Left renal cortex interstitium (tissue), 4 donors: ENCODE results near the gene SH3BP5. TPM values are rescaled to one million over a fixed set of nuclear protein-coding genes. Genes with fewer than 3 reads are reported as not detected.

Experiments
- DNase-seq, 4 donors: peaks; one replicate each; pipeline ENCODE4 v3.0.0-alpha.2; 2013; ENCODE audit warnings: low read depth in 4 of 4, low spot score in 2 of 4, missing footprints in 1 of 4
- polyA plus RNA-seq, 4 donors: library from polyadenylated mRNA; unstranded; fragments of 120-200 nt; gene quantifications; one replicate each; pipeline ENCODE4 v1.2.1, GENCODE V29; 2013; ENCODE audit not compliant: insufficient read length in 4 of 4

Gene SH3BP5
- polyA plus RNA-seq, 4 donors: 46.0 to 64.4 (median 57.5) TPM

GRCh38 chr3:15326673-15327072, 5.7 kb downstream of the SH3BP5 start:
- no peak for DNase-seq

GRCh38 chr3:15326037-15326436, 6.3 kb downstream of the SH3BP5 start:
- DNase-seq: no peak

DNA sequence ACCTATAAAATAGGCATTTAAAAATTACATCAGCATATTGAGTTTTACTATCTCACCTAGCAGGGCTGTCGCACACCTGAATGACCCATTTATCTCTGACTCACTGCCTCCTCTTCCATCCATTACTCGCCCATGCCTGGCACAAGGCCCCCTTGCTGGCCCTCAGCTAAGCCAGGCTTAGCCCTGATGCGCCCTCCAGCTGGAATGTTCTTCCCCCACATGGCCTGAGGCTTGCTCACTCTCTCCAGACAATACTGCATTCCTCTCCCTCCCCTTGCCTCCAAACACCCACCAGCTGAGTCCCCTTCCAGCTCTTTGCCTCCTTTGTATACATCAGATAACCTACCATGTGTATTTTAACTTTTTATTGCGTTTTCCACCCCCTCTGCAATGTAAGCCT, 7.2 kb downstream of the SH3BP5 start:
- DNase-seq: no peak

DNA sequence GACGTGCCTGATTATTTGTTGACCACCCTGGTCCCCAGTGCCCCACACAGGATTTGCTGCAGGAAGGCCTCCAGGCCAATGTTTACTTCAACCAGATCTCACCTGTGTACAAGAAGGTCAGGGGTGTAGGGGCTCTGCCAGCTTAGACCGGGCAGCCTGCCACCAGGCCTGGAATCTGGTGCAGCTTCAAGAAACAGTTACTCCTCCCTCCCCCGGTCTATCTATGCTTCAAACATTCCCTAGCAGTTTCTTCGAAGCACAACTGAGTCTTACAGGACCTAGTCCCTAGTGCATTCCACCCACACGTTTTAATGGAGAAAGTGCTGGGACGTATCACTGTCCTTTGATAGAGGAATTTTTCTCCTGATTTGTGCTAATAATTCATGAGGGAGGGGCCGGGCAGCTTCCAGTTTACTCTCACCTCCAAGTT, 8.0 kb downstream of the SH3BP5 start:
- DNase-seq: no peak

GRCh38 chr3:15323063-15323462, 9.3 kb downstream of the SH3BP5 start:
- DNase-seq: no peak

- DNase-seq: no peak
These were observed 11.0 kb downstream of the SH3BP5 start for GRCh38 chr3:15321349-15321748.

- DNase-seq: no peak
These were observed 12.8 kb downstream of the SH3BP5 start for GRCh38 chr3:15319575-15319974.

DNA sequence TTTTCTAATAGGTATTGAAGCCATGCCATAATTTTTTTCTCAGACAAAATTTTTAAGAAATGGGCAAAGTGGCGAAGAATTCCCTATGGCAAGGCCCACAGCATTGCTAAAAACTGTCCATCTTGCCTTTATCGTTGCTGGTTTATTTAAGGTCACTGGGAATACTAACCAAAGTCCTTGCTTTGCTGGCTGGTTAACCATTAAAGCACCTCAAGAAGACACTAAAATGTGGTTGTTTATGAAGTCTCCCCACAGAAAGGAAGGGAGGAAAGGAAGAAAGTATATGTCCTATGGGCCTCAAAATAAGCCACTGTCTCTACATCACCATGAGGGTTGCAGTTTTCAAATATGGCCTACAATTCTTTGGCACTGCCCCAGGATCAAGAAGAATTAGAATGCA, 13.2 kb downstream of the SH3BP5 start:
- DNase-seq: no peak

DNA sequence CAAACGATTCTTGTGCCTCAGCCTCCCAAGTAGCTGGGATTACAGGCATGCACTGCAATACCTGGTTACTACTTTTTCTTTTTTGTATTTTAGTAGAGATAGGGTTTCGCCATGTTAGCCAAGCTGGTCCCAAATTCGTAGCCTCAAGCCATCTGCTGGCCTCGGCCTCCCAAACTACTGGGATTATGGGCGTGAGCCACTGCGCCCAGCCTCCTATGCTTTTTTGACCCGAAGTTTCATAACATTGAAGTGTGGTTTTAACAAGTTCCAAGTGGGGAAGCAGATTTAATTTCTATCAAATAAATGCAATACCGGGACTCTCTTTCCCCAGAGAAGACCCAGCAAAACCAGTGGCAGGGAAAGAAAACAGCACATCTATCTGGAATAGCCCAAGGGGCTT, 13.7 kb downstream of the SH3BP5 start:
- no peak for DNase-seq

GRCh38 chr3:15316998-15317435, 15.4 kb downstream of the SH3BP5 start:
- no peak for DNase-seq

- DNase-seq: no peak
These were observed 17.4 kb downstream of the SH3BP5 start for GRCh38 chr3:15315003-15315402.

- no peak for DNase-seq
These were observed 18.1 kb downstream of the SH3BP5 start for GRCh38 chr3:15314276-15314675.

GRCh38 chr3:15313461-15313860, 18.9 kb downstream of the SH3BP5 start:
- DNase-seq: no peak

GRCh38 chr3:15312550-15312949, 19.8 kb downstream of the SH3BP5 start:
- DNase-seq: no peak

DNA sequence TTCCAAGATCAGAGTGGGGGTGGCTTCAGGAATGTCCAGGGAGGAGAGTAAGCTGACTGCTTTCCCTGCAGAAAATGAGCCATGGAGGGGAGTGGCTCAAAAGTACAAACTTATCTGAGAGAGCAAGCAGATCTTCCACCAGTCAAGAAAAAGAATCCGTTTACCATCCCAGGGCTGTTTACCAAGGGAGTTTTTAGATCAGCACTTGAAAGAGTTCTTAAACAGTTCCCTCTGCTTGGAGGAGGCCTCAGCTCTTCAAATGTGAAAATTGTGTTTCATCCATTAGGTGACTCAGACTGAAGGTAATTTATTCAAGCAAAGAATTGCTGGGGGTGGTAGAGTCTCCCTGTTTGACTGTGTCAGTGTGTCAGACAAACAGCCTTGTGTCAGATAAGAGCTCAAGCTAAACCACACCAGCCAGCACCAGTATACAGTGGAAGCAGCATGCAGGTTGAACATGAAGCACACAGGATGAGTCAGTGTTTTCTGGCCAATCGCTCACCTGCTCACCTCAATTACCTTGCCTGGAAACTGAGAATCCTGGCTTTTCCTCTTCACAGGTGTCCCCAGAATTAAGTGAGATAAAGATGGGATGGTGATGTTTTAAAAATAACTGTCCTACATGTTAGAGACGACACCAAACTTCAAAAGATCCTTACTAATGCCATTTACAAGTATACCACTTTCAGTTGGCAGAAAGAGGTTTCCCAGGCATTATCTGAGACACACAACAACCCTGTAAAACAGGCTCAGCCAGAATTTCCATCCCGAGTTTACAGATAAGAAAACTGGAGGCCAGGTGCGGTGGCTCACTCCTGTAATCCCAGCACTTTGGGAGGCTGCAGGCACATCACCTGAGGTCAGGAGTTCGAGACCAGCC, 21.7 kb downstream of the SH3BP5 start:
- DNase-seq: no peak

- no peak for DNase-seq
These were observed 22.6 kb downstream of the SH3BP5 start for GRCh38 chr3:15309662-15310335.

DNA sequence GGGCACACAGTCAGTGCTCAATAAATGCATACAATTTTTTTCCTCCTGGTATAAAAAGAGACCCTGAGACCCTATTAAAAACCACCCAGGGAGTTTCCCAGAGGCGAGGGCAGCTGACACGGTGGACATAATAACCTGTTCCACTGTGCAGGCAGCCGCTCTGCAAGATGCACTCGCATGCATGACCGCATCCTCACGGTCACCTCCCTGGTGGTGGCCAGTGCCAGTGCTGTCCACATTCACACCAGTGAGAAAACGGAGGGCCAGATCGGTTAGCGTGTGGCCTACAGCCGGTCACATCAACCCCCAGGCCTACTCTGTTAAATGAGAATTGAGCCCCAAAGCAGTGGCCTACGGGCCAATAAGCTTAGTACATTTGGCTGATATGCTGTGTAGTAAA, 24.8 kb downstream of the SH3BP5 start:
- DNase-seq: no peak

DNA sequence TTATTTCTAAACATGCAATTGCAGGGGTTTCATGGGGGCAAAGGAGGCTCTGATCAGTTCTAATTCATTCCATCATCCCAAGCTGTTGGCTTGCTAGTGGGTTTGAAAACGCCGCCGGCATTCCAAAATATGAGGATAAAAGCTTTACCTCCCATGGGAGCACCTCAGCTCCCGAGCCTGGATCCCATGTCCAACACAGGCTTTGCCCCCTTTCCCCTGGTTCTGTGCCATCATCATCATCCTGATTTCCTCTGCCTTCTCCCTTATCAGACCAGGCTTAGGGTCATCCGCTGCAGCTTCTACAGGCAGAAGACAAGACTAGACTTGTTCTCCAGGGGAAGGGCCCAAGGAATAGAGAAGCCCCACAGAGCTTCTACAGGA, 25.4 kb downstream of the SH3BP5 start:
- no peak for DNase-seq

- DNase-seq: no peak
These were observed 27.0 kb downstream of the SH3BP5 start for GRCh38 chr3:15305359-15305844.

DNA sequence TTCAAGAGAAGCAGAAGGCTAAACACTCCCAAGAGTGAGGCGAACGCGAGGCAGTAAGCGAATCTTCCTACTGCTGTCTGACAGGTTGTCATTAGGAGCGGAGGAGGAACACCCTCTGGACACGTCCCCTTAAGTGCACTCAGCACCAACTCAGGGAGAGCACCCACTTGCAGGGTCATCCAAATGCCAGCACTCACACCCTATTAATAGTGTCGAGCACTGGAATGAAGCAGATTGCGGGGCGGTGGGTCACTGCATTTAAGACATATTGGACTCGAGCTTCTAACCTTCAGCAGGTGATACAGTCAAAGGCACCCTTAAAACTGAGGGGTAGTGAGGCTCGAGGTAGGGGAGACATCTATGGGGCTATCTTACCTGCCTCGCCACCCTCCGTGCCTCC, 28.7 kb downstream of the SH3BP5 start:
- no peak for DNase-seq

DNA sequence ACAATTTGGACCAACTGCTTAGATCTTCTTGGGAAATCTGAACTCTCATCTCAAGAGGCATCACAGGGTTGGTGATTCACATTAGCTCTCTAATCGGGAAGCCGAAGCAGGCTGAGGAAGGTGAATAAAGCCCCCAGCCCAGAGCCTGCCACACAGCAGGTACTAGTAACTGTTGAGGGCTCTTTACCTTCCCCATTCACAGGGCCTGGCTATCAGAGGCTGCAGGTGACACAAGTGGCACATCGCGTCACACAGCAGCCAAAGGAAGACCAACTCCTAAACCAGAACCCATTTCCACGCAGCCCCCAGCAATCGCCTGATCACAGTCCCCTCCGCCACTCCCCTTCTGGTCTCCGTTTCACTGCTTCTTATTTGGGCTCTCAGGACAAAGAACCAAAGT, 29.2 kb downstream of the SH3BP5 start:
- DNase-seq: no peak

GRCh38 chr3:15301761-15302160, 30.6 kb downstream of the SH3BP5 start:
- DNase-seq: no peak
